Measurements from ENCODE around the gene B3GAT3.
"Not testable (repeated sequence)": the region's sequence is repeated elsewhere in the genome, so short reads cannot be mapped to it uniquely, and the experiment has no call there.

The B3GAT3 gene

DNA sequence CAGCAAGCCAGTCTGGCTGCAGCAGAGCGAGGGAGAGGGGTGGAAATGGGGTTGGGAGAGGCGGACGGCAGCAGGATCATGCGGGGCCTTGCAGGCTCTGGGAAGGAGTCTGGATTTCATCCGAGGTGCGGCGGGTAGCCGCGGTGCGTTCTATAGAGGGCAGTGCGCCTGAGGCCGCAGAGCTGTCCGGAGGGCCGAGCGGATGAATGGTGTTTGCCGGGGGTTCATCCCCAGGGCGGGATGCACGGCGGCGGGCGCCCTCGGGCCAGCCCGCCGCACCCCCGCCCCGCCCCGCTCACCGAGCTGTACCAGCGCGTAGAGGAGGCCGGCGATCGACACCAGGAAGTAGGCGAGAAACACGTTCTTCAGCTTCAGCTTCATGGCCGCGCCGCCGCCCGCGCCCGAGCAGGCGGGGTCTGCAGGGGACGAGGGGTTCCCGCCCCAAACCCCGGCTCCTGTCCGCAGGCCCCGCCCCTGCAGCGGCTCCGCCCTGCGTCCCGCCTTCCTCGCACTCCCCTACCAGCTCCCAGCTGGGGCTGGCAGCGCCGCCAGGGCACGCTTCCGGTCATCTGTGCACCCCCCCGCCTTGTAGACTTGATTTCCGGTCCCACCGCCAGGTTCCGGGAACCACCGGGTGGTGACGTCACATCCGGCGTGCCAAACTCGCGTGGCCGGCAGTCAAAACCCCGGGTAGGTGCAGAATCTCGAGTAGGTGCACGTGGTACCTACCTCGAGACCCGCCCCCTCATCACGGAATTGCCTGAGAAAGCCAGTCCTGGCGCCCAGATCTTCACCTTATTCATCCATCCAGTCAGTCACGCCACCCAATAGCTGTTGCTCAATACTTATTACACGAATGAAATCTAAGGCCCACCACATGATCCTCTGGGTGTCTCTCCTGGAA lies at the start of gene B3GAT3:
TSS of gene B3GAT3 (minus strand) at position 420 of the 904 bp plus-strand sequence. CDS start at position 381, 39 bp downstream.
- DNase-seq (ENCODE audit: low spot score): peak; percentile 99

DNA sequence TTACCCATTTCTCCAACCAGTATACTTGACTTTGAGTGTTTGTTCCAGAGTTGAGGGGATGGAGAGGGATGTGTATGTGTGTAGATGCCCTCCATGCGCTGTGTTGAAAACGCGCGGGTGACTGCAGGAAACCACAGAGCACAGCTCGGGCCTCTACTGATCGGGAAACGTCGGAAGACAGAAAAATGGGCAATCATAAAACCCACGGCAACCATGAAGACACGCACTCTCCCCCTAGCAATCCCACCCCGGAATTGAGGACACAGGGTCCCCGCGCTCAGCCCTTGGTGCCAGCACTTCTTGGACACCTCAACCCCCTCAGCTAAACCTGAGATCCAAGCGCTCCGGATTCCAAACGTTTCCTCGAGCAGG lies 49.4 kb upstream of the B3GAT3 start:
- DNase-seq (ENCODE audit: low spot score): no peak

DNA sequence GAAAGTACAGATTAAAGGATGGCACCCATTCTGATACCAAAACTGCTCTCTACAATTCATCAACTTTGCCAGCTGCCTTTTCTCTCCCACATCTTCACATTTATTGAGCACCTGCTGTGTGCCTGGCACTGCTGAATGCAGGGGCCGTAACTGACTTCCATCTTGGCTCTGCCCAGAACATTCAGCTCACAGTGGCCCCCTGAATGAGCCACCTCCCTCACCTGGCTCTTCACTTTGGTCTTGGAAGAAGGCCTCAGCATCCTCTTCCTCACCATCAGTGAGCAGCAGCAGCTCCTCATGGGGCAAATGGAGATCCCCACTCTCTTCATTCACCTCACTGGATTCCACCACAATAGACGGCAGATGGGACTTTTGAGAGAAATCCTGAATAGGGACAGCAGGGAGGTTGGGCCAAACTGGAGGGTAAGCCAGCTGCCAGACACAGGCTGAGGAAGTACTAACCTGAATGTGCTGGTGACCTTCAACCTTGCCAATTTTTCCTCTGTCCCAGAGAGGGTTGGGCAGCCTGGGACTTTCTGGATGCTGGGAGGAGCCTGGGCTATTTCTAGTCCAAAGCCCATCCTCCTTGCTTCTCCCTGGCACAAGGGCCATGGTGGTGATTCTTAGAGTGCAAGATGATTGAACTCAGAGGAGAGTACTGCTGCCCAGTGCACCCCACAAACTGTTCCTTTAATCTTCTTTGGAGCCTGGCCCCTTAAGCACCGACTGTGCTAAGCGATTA lies 47.8 kb upstream of the B3GAT3 start:
- no peak for DNase-seq (ENCODE audit: low spot score)

DNA sequence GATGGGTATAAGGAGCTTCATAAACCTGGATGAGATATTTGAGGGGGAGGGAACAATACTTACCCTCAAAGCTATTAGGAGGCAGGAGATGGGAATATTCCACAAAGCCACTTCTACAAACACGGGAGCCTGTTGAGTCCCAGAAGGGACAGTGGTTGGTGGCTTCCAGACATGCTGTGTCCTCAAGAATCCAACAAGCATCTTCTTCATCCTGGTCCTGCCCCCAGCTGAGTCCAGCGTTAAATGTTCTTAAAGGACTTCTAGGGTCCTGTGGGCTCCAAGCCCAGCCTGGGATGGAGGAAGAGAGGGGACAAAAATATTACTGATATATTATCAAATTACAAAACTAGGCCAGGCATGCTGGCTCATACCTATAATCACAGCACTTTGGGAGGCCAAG lies 45.7 kb upstream of the B3GAT3 start:
- no peak for DNase-seq (ENCODE audit: low spot score)

DNA sequence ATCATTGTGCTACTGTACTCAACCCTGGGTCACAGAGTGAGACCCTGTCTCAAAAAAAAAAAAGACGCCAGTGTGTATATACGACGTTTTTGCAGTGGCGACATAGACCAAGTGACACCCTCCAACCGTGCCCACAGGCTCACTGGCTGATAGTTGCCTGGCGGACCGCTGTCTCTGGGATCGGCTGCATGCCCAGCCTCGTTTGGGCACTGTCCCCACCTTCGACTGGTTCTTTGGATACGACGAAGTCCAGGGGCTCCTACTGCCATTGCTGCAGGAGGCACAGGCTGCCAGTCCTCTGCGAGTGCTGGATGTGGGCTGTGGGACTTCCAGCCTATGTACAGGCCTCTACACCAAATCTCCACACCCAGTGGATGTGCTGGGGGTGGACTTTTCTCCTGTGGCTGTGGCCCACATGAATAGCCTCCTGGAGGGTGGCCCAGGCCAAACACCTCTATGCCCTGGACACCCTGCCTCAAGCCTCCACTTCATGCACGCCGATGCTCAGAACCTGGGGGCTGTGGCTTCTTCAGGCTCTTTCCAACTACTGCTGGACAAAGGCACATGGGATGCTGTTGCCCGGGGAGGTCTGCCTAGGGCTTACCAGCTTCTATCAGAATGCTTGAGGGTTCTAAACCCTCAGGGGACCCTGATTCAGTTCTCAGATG lies 44.6 kb upstream of the B3GAT3 start:
- DNase-seq (ENCODE audit: low spot score): no peak

DNA sequence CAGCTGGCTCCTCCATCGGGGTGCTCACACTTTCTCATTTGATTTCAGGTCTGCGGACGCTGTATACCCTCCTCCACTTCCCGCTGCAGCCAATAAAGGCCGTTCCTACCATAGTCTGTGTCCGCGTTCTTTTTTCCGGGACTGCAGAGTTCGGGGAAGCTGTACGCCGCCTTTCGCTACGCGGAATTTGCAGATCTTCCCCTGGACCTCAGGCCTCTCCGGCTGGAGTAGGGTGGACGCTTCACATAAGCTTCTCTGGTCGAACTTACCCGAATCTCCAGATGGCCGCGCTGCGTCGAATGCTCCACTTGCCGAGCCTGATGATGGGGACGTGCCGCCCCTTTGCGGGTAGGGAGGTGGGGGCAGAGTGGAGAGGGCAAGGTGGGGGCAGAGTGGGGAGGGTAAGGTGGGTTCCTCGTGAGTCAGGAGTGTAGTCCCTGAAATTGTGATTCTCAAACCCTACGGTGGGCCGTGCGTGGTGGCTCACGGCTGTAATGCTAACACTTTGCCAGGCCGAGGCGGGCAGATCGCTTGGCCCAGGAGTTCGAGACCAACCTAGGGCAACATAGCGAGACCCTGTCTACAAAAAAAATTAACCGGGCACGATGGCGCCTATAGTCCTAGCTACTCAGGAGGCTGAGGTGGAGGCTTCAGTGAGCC lies 43.9 kb upstream of the B3GAT3 start:
- peak; percentile 60 for DNase-seq (ENCODE audit: low spot score)

DNA sequence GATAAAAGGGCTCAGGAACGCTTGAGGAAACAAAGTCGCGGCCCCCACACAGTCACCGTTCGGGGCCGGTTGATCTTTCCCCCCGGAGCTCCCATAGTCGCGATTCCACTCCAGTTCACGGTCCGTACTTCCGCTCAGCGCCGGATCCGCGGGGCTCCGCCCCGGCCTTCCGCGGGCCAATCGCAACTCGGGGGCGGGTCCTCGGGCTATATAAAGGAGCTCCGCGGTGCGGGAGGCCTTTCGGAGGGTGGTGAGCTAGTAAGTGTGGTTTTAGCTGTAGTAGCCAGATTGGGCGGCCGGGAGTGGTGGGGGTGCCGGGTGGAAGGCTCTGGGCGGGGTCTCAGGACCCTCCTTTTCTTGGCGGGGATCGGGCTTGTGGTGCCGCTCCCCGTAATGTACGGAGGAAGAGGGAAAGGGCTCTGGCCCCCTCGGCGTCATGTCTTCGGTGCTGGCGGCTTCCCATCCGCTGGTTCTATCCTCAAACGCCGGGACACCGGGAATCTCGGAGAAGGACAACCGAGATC lies 43.4 kb upstream of the B3GAT3 start, which contains the start of the genes C11orf98 and CSKMT:
TSS of gene C11orf98 (minus strand) at position 136 of the 524 bp plus-strand sequence. CDS start at position 95, 41 bp downstream.
TSS of gene CSKMT (plus strand) at position 238 of the 524 bp plus-strand sequence. CDS start 568 bp downstream, outside the sequence.
- DNase-seq (ENCODE audit: low spot score): peak; percentile 97

DNA sequence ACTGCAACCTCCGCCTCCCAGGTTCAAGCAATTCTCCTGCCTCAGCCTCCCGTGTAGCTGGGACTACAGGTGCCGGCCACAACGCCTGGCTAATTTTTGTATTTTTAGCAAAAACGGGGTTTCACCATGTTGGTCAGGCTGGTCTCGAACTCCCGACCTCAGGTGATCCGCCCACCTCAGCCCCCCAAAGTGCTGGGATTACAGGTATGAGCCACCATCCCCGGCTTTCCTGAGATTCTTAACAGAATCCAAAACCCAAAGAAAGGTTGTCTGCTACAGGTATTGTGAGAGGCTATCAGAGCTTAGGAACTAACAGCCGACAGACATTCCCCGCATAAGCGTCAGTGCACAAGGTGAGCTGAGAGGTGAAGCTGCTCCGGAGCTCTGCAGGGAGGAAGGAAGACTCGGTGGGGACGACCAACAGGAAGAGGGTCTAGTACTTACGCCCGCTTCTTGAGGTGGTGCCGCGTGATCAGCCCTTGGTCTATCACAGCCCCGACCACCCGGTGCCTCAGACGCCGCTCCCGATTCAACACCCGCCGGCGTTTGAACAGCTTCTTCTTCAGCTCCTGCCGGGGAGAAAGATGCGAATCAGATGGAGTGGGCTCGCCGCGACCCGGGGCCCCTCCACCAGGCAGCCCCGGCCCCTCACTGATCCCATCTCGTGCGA lies 42.8 kb upstream of the B3GAT3 start:
- no peak for DNase-seq (ENCODE audit: low spot score)

DNA sequence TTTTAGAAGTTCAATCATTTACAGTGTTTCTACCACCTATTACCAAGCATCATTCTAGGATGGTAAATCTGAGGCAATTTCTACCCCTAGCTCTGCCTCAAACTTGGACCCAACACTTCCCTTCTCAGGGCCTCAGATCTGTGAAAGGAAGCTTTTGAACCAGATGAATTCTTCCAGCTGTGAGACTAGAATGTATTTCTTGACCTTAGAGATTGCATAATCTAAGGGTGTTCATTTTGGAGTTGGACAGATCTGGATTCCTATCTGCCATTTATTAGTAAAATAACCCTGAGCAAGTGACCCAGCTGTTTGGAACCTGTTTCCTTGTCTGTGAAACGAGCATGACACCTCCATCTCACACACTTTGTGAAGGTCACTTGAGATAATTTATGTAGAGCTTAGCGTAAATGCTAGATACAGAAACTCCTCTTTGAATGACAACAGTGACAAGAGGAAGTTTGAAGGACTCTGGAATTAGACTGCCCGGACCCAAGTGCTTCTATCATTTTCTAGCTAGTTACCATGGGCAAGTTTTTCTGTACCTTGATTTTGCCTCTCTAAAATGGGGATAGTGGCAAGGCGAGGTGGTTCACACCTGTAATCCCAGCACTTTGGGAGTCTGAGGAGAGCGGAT lies 35.1 kb upstream of the B3GAT3 start:
- no peak for DNase-seq (ENCODE audit: low spot score)

DNA sequence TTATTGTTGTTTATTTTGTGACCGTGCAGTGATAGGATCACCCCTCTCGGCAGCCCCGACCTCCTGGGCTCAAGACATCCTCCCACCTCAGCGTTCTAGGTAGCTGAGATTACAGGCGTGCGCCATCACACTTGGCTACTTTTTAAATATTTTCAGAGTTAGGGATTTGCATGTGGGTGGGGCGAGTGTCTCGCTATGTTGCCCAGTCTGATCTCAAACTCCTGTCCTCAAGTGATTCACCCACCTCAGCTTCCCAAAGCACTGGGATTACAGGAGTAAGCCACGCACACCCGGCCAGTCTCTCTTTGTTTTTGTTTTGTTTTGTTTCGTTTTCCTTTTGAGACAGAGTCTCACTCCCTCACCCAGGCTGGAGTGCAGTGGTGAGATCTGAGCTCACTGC lies 32.5 kb upstream of the B3GAT3 start:
- no peak for DNase-seq (ENCODE audit: low spot score)

DNA sequence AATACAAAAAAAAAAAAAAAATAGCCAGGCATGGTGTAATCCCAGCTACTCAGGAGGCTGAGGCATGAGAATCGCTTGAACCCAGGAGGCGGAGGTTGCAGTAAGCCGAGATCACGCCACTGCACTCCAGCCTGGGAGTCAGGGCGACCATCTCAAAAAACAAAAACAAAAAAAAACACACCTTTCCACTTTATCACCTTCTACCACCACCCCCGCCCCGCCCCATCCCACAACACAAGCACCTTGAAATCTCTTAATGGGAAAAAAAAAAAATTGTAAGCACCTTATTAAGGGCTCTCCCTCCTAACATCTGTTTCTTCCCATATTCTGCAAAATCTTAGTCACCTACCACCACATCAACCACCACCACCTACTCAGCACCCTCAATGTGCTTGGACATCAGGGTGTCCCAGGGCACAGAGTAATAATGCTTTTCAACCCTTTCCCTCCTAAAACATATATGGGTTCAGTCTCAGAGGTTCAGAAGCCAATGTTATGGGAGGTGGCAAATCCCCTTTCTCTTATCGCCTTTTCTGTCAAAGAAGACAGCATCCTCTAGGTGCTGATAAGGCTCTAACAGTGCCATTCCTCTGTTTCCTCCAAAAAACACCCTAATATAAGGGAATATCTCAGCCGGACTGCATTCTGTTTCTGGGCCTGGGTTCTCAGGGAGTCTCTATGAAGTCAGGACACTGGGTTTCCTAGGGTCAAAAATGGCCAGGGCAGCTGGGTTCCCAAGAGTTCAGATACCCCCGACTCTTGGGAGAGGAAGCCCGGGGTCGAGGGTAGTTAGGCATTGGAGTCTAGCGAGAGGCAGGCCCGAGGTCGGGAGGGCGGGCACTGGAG lies 30.6 kb upstream of the B3GAT3 start:
- no peak for DNase-seq (ENCODE audit: low spot score)

DNA sequence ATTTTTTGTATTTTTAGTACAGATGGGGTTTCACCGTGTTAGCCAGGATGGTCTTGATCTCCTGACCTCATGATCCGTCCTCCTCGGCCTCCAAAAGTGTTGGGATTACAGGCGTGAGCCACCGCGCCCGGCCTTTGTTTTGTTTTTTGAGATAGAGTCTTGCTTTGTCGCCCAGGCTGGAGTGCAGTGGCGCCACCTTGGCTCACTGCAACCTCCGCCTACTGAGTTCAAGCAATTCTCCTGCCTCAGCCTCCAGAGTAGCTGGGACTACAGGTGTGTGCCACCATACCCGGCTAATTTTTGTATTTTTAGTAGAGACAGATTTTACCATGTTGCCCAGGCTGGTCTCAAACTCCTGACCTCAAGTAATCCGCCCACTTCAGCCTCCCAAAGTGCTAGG lies 28.5 kb upstream of the B3GAT3 start:
- not testable (repeated sequence) for DNase-seq (ENCODE audit: low spot score)

DNA sequence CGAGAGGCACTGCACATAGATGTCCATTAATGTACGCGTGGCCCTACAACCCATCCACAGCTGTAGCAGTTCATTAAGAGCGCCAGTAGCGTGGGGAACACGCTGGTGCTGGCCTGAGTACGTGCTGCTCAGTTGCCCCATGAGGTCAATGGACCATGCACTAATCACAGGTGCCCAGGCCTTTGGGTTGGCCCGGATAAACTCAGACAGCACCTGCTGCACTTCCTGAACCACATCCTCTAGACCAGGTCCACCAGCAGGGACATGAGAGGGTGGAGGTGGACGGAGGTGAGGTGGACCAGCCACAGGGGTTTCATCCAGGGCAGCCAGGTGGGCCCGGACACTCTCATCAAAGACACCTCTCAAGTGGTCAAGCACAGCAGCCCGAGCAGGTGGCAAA lies 27.7 kb upstream of the B3GAT3 start:
- DNase-seq (ENCODE audit: low spot score): no peak

DNA sequence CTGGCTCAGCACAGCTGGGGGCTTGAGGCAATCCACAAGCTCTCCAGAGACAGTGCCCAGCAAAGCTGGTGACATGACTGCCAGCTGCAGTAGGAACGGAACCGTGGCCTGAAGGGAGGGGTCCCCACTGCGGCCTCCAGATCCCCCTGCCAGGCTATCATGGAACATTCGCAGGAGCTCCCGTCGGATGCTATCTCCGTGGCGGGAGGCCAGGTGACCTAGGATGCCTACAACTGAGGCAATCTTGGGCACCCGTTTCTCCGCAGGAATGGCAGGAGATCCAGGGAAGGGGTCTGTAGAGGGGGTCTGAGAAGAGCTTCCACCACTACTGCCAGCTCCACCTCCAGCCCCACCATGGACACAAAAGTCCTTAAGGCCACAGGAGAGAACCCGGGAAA lies 27.2 kb upstream of the B3GAT3 start:
- DNase-seq (ENCODE audit: low spot score): no peak

DNA sequence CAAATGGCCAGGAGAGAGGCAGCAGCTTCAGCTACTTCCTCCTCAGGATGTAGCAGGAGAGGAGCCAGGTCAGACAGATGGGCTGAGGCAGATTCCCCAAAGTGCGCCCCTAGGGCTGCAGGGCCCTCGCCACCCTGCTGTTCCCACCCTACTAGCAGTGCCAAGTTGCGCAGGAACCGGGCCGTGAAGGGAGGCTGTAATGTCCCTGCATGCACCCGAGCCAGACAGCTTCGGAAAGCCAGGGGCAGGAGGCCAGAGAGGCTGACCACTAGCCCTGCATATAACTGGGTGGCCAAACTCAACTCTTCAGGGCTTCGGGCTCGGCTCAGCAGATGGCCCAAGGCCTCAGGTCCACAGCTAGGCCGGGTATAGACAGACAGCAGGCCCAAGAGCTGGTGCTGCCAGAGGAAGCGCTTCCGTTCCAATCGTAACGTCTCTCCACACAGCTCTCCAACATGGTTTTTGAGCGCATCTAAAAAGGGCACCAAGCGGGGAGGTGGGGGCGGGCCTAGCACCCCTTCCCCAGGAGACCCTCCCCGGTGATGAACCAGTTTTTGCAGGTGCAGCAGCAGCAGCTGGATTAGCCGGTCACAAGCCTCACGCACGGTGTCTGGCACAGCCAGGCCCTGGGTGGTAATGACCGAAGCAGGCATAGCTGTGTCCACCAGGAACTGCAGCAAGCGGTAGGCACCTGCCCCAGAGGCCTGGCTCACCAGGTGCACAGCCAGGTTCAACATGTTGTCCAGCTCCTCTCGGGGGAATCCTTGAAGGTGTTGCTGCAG lies 26.6 kb upstream of the B3GAT3 start:
- DNase-seq (ENCODE audit: low spot score): no peak

DNA sequence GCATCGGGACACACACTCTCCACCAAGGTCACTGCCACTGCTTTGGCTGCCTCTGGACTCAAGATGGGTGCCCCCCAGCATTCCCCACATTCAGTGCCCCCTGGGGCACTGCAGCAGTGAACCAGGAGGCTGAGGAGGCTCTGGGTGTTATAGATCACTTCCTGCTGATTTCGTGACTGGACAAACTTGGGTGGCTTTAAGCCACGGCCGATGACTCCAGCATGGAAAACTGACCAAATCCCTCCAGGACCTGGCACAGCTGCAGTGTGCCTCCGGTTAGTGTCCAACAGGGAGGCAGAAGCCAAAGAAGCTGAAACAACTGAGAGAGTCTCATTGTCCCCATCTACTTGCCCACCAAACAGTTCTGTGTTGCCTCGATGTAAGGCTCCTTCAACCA lies 25.8 kb upstream of the B3GAT3 start:
- DNase-seq (ENCODE audit: low spot score): no peak

DNA sequence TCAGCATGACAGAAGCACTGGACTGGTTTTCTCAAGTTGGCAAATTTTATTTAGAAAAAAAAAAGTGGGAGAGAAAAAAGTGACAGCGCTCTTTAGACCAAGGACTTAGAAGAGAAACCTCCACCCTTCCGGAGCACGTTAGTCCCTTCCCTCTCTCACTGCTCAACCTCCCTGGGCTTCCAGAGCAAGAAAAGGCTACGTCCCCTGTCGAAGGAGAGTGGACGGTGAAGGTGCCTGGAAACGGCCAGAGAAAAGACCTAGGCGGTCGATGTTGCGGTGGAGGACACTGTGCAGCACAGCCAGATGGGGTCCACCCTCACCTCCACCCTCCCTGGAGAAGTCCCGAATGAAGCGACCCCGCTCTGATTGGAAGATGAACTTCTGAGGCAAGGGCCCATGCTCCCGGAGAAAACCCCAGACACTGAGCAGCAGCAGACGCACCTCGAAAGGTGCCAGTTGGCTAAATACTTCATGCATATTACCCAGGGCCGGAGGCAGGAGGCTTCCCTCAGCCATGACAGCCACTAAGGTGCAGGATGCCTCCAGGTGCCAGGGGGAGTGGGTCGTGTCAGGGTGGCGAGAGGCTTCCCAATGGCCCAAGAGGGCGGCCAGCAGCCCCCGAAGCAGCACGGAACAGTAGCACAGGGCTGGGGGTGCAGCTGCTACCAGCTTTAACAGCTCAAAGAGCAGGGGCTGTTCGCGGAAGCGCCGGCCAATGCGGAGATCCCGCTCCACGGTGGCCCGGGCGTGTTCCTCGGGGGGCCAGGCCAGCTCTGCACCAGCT lies 25.2 kb upstream of the B3GAT3 start:
- DNase-seq (ENCODE audit: low spot score): no peak

Measured in AG08396 (cell line).